ENCODE data around the gene WDR5.

WDR5 gene

DNA sequence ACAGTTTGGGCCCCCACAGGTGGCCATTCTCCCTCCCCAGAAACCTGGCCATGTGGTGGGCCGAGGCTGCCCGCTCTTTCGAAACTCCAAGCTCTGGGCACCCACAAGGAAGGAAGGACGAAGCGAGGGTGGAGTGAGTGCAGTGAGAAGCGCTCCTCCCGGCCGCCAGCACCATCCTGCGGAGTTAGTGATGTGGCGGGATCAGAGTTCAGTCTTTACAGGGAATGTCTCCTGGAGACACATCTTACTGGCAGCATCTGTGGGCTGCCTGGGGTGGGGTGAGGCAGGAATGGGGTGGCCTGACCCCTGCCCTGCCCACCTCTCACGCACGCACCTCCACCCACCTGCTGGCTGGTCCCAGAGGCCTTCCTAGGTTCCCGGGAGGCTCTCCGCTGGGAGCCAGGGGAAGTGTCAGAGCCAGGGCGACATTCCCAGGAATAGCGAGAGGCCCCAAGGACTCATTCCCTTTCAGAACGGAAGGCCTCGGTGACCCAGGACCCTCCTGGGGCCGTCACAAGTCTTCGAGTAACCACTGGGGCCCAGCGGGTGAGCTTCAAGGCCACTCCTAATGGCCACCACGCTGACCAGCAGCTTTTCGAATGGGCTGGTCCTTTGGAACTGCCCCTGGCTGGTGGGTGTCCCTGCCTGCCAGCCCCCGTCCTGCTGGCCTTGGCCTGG, 34.0 kb downstream of the WDR5 start:
- Histone ChIP-seq H3K4me1 (ENCODE audit: insufficient read depth, low read length) (no peaks in the 10 kb centered on the region; the same call in 1 of the 2 replicates), H3K27me3 (ENCODE audit: insufficient read depth, low read length) (no peaks in the 10 kb centered on the region), H3K36me3 (ENCODE audit: insufficient read depth, low read length) (no peaks in the 10 kb centered on the region), H3K27ac (ENCODE audit: low read depth, low read length) (no peak overlapping the region), H3K9ac (ENCODE audit: low read depth, low read length) (no peak overlapping the region), H3K9me3 (ENCODE audit: insufficient read depth, low read depth, low read length) (0 out of 2 replicates have a peak, but pooled peaks cover 5% of the 10 kb centered on the region), H3K4me3 (ENCODE audit: low read length) (no peak overlapping the region)
- 84% methylated on average over 24 of the region's 24 CpGs for WGBS

DNA sequence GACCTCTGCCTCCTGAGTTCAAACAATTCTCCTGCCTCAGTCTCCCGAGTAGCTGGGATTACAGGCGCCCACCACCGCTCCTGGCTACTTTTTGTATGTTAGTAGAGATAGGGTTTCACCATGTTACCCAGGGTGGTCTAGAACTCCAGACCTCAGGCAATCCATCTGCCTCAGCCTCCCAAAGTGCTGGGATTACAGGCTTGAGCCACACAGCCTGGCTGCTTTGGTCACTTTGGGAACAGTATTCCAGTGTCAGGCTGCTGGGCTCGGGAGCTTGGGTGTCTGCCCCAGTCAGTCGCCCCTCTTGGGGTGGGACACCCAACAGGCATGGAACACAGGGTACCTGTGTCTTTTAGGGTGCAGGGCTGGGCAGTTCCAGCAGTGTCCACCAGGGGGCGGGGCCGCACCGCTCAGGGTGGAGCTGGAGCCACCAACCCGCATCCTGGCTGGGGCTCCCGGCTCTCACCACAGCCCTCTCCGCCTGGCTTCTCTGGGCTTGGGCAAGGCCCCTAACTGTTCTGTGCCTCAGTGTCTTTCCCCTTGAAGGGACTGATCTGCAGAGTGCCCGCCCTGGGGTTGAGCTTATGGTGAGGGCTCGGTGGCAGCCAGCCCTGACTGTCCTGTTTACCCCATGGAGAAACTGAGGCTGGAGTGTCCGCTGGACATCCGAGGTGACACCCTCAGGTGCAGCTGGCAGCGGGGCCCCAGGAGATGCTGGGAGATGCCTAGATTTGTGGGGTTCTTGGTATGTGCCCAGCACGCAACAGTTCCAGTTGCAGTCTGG, 34.8 kb downstream of the WDR5 start:
- no peaks in the 10 kb centered on the region for H3K27me3 ChIP-seq (ENCODE audit: insufficient read depth, low read length)
- H3K9ac ChIP-seq (ENCODE audit: low read depth, low read length), result no peak overlapping the region
- 0 out of 2 replicates have a peak, but pooled peaks cover 5% of the 10 kb centered on the region for H3K9me3 ChIP-seq (ENCODE audit: insufficient read depth, low read depth, low read length)
- no peak overlapping the region for H3K27ac ChIP-seq (ENCODE audit: low read depth, low read length)
- WGBS, result 43% methylated on average over 17 of the region's 17 CpGs
- H3K36me3 ChIP-seq (ENCODE audit: insufficient read depth, low read length), result no peaks in the 10 kb centered on the region
- H3K4me1 ChIP-seq (ENCODE audit: insufficient read depth, low read length), result no peaks in the 10 kb centered on the region; the same call in 1 of the 2 replicates
- H3K4me3 ChIP-seq (ENCODE audit: low read length), result no peak overlapping the region

DNA sequence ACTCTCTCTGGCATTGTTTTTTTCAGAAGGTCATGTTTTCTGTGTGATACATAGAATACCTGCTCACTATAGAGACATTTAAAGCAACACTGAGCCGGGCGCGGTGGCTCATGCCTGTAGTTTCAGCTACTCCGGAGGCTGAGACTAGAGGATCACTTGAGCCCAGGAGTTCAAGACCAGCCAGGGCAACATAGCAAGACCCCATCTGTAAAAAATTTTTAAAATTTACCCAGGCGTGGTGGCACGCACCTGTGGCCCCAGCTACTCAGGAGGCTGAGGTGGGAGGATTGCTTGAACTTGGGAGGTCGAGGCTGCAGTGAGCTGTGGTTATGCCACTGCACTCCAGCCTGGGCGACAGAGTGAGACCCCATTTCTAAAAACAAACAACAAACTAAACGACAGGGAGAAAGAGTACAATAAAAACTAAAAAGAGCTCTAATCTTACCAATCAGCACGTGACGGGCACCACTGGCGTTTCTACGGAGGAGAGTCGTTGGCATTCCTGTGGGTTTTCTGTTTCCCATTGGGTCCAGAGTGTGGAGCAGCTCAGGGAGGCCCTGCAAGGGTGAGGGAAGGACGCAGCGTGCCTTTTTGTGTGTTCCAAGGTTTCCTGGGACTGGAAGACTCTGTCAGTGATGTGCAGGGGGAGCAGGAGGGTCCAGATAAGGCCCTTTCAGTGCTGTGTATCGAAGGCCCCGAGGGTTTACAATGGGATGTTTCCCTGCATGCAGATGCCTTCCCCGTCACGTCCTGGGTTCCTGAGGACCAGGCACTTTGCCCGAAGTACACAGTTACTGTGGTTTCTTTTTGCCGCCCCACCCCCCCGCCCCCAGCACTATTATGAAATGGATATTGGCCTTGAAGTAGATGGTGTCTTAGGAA, 35.7 kb downstream of the WDR5 start:
- no peaks in the 10 kb centered on the region for H3K27me3 ChIP-seq (ENCODE audit: insufficient read depth, low read length)
- H3K4me3 ChIP-seq (ENCODE audit: low read length), result no peak overlapping the region
- no peaks in the 10 kb centered on the region for H3K36me3 ChIP-seq (ENCODE audit: insufficient read depth, low read length)
- H3K9me3 ChIP-seq (ENCODE audit: insufficient read depth, low read depth, low read length), result 0 out of 2 replicates have a peak, but pooled peaks cover 5% of the 10 kb centered on the region
- 93% methylated on average over 22 of the region's 23 CpGs for WGBS
- peaks cover 4% of the 10 kb centered on the region; the same call in 1 of the 2 replicates for H3K4me1 ChIP-seq (ENCODE audit: insufficient read depth, low read length)
- H3K9ac ChIP-seq (ENCODE audit: low read depth, low read length), result no peak overlapping the region
- H3K27ac ChIP-seq (ENCODE audit: low read depth, low read length), result no peak overlapping the region

DNA sequence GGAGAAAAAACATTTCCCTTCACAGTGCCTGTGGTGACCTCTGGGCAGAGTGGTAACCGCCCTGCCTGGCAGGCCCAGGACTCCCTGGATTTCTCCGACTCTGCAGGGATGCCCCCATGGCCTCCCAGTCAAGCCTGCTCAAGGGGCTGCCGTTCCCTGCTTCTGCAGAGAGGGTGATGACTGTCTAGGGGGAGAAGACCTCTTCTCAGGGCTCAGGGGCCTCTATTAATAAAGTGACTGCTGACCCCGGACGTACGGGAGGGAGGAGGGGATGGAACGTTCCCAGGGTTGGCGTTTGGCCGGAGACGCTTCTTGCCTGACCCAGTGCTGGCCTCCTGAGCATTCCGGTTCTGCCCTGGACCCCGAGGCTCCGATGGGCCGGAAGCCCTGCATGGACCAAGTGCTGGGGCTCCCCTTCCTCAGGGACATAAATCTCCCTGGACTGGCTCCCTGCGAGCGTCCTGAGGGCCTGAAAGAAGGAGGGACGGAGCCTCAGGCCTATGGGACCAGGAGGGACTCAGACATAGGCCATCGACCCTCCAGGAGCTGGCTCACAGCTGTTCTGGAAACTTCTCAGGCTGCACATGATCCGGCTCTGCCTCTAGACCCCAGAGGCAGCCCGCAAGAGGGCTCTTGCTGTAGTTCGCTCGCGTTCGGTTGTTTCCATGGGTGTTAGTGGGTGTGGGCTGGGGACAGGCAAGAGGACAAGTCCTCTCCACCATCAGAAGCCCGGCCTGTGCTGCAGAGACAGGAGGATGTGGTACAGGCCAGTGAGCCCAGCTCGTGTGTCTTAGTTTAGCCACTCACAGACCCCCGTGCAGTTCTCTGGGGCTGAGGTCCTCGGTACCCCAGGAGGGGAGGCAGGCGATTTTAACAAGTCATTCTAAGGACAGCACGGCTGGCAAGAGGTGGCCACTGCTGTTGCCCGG, 36.6 kb downstream of the WDR5 start:
- H3K36me3 ChIP-seq (ENCODE audit: insufficient read depth, low read length), result no peaks in the 10 kb centered on the region
- H3K9ac ChIP-seq (ENCODE audit: low read depth, low read length), result no peak overlapping the region
- H3K4me1 ChIP-seq (ENCODE audit: insufficient read depth, low read length), result peaks cover 4% of the 10 kb centered on the region; the same call in 1 of the 2 replicates
- no peak overlapping the region for H3K4me3 ChIP-seq (ENCODE audit: low read length)
- WGBS, result 93% methylated on average over 31 of the region's 31 CpGs
- H3K27ac ChIP-seq (ENCODE audit: low read depth, low read length), result no peak overlapping the region
- no peaks in the 10 kb centered on the region for H3K27me3 ChIP-seq (ENCODE audit: insufficient read depth, low read length)
- H3K9me3 ChIP-seq (ENCODE audit: insufficient read depth, low read depth, low read length), result 0 out of 2 replicates have a peak, but pooled peaks cover 5% of the 10 kb centered on the region

DNA sequence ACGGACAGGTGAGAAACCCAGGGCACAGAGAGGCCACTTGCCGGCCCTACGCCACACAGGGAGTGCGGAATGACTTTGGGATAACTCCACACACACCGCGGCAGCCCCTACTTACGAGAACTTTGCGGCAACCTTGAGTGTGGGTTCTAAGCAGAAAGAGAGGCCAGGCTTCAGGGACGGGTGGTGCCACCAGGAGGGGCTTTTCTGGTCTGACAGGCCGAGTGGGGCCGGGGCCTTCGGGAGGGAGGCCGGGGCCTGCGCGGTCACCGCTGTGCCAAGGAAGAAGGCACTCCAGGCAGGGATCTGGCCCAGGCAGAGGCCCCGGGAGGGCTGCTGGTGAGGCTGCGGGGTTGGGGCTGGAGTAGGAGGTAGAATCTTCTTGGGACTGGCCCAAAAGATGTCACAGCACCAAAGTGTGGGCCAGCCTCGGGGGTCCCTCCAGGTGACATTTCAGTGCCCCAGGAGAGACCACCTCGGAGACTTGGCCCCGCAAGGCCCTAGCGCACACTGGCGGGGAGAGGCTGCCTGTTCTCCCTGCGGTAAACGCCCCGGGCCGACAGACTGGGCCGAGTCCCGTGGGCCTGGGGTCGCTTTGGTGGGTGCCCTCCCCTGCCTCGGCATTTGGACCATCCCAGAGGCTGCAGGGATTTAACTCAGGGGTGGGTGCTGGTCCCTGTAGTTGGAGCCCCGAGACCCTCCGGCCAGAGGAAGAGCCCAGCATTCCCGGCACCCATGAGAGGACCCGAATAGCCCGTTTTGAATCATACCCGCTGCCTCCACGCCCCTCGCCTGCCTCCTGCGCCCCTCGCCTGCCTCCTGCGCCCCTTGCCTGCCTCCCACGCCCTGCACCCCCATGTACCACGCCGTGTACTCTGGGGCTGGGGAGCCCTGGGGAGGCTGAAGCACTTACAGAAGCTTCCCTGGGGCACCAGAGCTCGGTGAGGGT, 37.5 kb downstream of the WDR5 start:
- no peak overlapping the region for H3K27ac ChIP-seq (ENCODE audit: low read depth, low read length)
- H3K27me3 ChIP-seq (ENCODE audit: insufficient read depth, low read length), result no peaks in the 10 kb centered on the region
- H3K9ac ChIP-seq (ENCODE audit: low read depth, low read length), result no peak overlapping the region
- H3K36me3 ChIP-seq (ENCODE audit: insufficient read depth, low read length), result no peaks in the 10 kb centered on the region
- H3K9me3 ChIP-seq (ENCODE audit: insufficient read depth, low read depth, low read length), result 0 out of 2 replicates have a peak, but pooled peaks cover 5% of the 10 kb centered on the region
- H3K4me1 ChIP-seq (ENCODE audit: insufficient read depth, low read length), result peaks cover 4% of the 10 kb centered on the region; the same call in 1 of the 2 replicates
- H3K4me3 ChIP-seq (ENCODE audit: low read length), result no peak overlapping the region
- WGBS, result 94% methylated on average over 46 of the region's 46 CpGs

DNA sequence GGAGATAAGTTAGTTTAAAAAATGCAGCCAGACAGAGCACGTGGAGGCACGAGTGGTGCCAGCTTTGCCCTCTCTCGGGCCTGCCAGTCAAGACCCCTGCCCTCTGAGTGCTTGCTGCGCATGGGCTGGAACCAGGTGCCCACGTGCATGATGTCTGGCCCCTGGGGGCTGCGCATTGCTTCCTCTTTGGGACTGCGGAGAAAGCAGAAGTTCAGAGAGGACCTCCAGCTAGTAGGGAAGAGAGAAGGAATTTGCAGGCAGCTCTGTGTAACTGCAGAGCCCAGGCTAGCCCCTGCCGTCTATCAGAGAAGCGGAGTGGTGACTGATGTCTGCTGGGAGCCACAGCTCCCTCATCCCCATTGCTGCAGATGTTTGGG, 38.2 kb downstream of the WDR5 start:
- Histone ChIP-seq H3K36me3 (ENCODE audit: insufficient read depth, low read length) (no peaks in the 10 kb centered on the region), H3K4me3 (ENCODE audit: low read length) (no peak overlapping the region), H3K9me3 (ENCODE audit: insufficient read depth, low read depth, low read length) (no peaks in the 10 kb centered on the region), H3K27me3 (ENCODE audit: insufficient read depth, low read length) (no peaks in the 10 kb centered on the region), H3K27ac (ENCODE audit: low read depth, low read length) (no peak overlapping the region), H3K9ac (ENCODE audit: low read depth, low read length) (no peak overlapping the region), H3K4me1 (ENCODE audit: insufficient read depth, low read length) (peaks cover 4% of the 10 kb centered on the region; the same call in 1 of the 2 replicates)
- 90% methylated on average over 9 of the region's 9 CpGs for WGBS

DNA sequence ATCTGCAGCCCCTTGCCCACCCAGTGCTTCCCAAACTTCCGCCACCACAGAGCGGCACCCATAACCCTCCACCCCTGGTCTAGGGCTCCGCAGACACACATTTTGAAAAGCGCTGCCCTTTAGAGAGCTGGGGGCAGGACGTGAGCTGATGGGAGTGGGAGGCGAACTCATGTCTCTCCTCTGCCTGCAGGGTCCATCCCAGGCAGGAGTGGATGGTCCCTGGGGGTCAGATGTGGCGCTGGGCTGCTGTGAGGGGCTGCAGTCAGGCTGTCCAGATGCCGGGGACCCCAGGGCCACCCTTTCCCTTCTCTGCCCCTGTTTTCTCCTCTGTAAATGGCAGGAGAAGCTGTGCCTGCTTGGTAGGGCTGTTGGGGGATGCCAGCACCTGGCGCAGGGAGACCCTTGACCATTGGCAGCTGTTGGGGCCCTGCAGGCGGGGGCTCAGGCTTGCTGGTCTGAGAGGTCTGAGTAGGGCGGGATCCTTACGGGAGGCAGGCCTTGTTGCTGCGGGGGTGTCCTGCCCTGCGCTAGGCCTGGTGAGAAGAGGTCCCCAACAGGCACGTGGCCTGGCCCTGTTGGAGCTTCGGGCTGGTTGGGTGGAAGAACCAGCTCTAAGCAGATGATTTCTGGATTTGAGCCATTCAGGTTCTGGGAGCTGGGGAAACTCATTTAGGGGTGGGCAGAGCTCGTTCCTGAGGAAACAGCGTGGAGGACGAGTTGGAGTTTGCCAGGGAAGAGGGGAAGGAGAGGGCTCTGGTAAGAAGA, 38.8 kb downstream of the WDR5 start:
- H3K27me3 ChIP-seq (ENCODE audit: insufficient read depth, low read length), result no peaks in the 10 kb centered on the region
- no peaks in the 10 kb centered on the region for H3K9me3 ChIP-seq (ENCODE audit: insufficient read depth, low read depth, low read length)
- H3K4me1 ChIP-seq (ENCODE audit: insufficient read depth, low read length), result peaks cover 4% of the 10 kb centered on the region; the same call in 1 of the 2 replicates
- WGBS, result 87% methylated on average over 19 of the region's 19 CpGs
- no peak overlapping the region for H3K9ac ChIP-seq (ENCODE audit: low read depth, low read length)
- no peak overlapping the region for H3K4me3 ChIP-seq (ENCODE audit: low read length)
- no peak overlapping the region for H3K27ac ChIP-seq (ENCODE audit: low read depth, low read length)
- H3K36me3 ChIP-seq (ENCODE audit: insufficient read depth, low read length), result no peaks in the 10 kb centered on the region

DNA sequence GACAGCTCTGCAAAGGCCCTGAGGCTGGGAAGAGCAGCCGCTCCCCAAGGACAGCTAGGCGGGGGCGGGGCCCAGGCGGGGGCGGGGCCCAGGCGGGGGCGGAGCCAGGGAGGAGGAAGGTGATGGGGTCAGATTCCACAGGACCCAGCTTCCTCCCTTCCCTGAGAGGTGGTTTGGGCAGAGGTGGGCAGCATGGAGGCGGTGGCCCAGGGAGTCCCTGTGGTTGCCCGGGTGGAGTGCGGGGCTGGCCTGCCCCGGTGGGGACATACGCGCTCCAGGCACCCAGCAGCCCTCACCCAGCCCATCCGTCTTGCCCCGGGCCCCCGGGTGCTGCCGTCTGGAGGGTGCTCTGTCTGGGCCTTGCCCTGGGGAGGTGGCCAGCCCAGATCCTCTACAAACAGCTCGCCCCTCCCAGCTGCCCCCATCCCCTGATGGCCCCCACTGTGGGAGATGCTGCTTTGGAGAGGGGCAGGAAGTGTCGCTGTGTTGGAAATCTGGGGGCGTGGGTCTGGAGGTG, 39.5 kb downstream of the WDR5 start:
- no peak overlapping the region for H3K9ac ChIP-seq (ENCODE audit: low read depth, low read length)
- H3K27me3 ChIP-seq (ENCODE audit: insufficient read depth, low read length), result no peaks in the 10 kb centered on the region
- H3K4me1 ChIP-seq (ENCODE audit: insufficient read depth, low read length), result peaks cover 4% of the 10 kb centered on the region; the same call in 1 of the 2 replicates
- 76% methylated on average over 13 of the region's 20 CpGs for WGBS
- H3K36me3 ChIP-seq (ENCODE audit: insufficient read depth, low read length), result no peaks in the 10 kb centered on the region
- H3K27ac ChIP-seq (ENCODE audit: low read depth, low read length), result no peak overlapping the region
- H3K4me3 ChIP-seq (ENCODE audit: low read length), result no peak overlapping the region
- H3K9me3 ChIP-seq (ENCODE audit: insufficient read depth, low read depth, low read length), result no peaks in the 10 kb centered on the region

Data from HUES64 (cell line).